Ishikawa (cell line): ENCODE data around the gene ERMN.

Experiments
- EP300 ChIP-seq: IDR thresholded peaks from 2 replicates; pipeline ENCODE4 v1.6.1; 2012; ENCODE audit warnings: borderline replicate concordance
- MAX ChIP-seq: IDR thresholded peaks from 2 replicates; pipeline ENCODE4 v1.6.1; 2012
- REST ChIP-seq: IDR thresholded peaks from 2 replicates; pipeline ENCODE4 v1.6.1; 2012; ENCODE audit warnings: low read depth, mild to moderate bottlenecking
- TAF1 ChIP-seq: IDR thresholded peaks from 2 replicates; pipeline ENCODE4 v1.6.1; 2012; ENCODE audit warnings: low read depth, mild to moderate bottlenecking
- USF1 ChIP-seq: IDR thresholded peaks from 2 replicates; pipeline ENCODE4 v1.6.1; 2012
- YY1 ChIP-seq: IDR thresholded peaks from 2 replicates; pipeline ENCODE4 v1.6.1; 2012; ENCODE audit warnings: low read depth

GRCh38 chr2:157292853-157293252 is 32.8 kb downstream of the ERMN start:
- no peak for TF ChIP-seq EP300
- no peak for TF ChIP-seq YY1
- TF ChIP-seq REST: no peak
- no peak for TF ChIP-seq MAX
- TF ChIP-seq TAF1: no peak
- TF ChIP-seq USF1: no peak
